ENCODE results near the gene FNBP1L.

The FNBP1L gene

GRCh38 chr1:93483606-93484005, 35.7 kb downstream of the FNBP1L start:
- TF ChIP-seq CTCF (IDR thresholded peaks at IDR 0.05; ENCODE audit: low read depth, low read length), result no peak
- H3K4me3 ChIP-seq (ENCODE audit: low read depth, low read length), result no peak overlapping the region

GRCh38 chr1:93488207-93488606, 40.3 kb downstream of the FNBP1L start:
- H3K27me3 ChIP-seq (ENCODE audit: insufficient read depth, low read depth, severe bottlenecking), result no peaks in the 10 kb centered on the region
- DNase-seq, result no peak
- TF ChIP-seq CTCF (IDR thresholded peaks at IDR 0.05; ENCODE audit: low read depth, low read length), result no peak
- H3K27ac ChIP-seq, result no peak overlapping the region
- H3K36me3 ChIP-seq, result no peaks in the 10 kb centered on the region
- no peaks in the 10 kb centered on the region for H3K9me3 ChIP-seq (ENCODE audit: severe bottlenecking)
- no peak overlapping the region for H3K4me3 ChIP-seq (ENCODE audit: low read depth, low read length)

More at GRCh38 chr1:93483606-93484005, 35.7 kb downstream of the FNBP1L start:
- Histone ChIP-seq H3K9me3 (ENCODE audit: severe bottlenecking) (no peaks in the 10 kb centered on the region), H3K27ac (no peak overlapping the region), H3K27me3 (ENCODE audit: insufficient read depth, low read depth, severe bottlenecking) (no peaks in the 10 kb centered on the region), H3K36me3 (no peaks in the 10 kb centered on the region)
- no peak for DNase-seq

GRCh38 chr1:93489756-93490155, 41.8 kb downstream of the FNBP1L start:
- Histone ChIP-seq H3K27ac (no peak overlapping the region), H3K36me3 (no peaks in the 10 kb centered on the region), H3K4me3 (ENCODE audit: low read depth, low read length) (no peak overlapping the region), H3K27me3 (ENCODE audit: insufficient read depth, low read depth, severe bottlenecking) (no peaks in the 10 kb centered on the region), H3K9me3 (ENCODE audit: severe bottlenecking) (no peaks in the 10 kb centered on the region)
- TF ChIP-seq CTCF (IDR thresholded peaks at IDR 0.05; ENCODE audit: low read depth, low read length), result no peak
- DNase-seq, result no peak

- no peak for DNase-seq
- Histone ChIP-seq H3K4me3 (ENCODE audit: low read depth, low read length) (no peak overlapping the region), H3K36me3 (no peaks in the 10 kb centered on the region), H3K27ac (no peak overlapping the region), H3K9me3 (ENCODE audit: severe bottlenecking) (no peaks in the 10 kb centered on the region), H3K27me3 (ENCODE audit: insufficient read depth, low read depth, severe bottlenecking) (no peaks in the 10 kb centered on the region)
- no peak for TF ChIP-seq CTCF (IDR thresholded peaks at IDR 0.05; ENCODE audit: low read depth, low read length)
Measured at GRCh38 chr1:93490357-93490756, 42.4 kb downstream of the FNBP1L start.

GRCh38 chr1:93495911-93496310, 48.0 kb downstream of the FNBP1L start:
- H3K27me3 ChIP-seq (ENCODE audit: insufficient read depth, low read depth, severe bottlenecking), result no peaks in the 10 kb centered on the region
- H3K27ac ChIP-seq, result no peak overlapping the region
- H3K9me3 ChIP-seq (ENCODE audit: severe bottlenecking), result no peaks in the 10 kb centered on the region
- H3K36me3 ChIP-seq, result no peaks in the 10 kb centered on the region; the same call in 1 of the 2 replicates
- H3K4me3 ChIP-seq (ENCODE audit: low read depth, low read length), result no peak overlapping the region
- no peak for DNase-seq
- no peak for TF ChIP-seq CTCF (IDR thresholded peaks at IDR 0.05; ENCODE audit: low read depth, low read length)

GRCh38 chr1:93496520-93496919, 48.6 kb downstream of the FNBP1L start:
- TF ChIP-seq CTCF (IDR thresholded peaks at IDR 0.05; ENCODE audit: low read depth, low read length), result no peak
- Histone ChIP-seq H3K4me3 (ENCODE audit: low read depth, low read length) (no peak overlapping the region), H3K36me3 (peaks cover 4% of the 10 kb centered on the region), H3K27me3 (ENCODE audit: insufficient read depth, low read depth, severe bottlenecking) (no peaks in the 10 kb centered on the region), H3K27ac (no peak overlapping the region), H3K9me3 (ENCODE audit: severe bottlenecking) (no peaks in the 10 kb centered on the region)
- no peak for DNase-seq
